Activated naive CD8-positive, alpha-beta T cell treated with anti-CD3 and anti-CD28 coated beads for 36 hours (primary cell): ENCODE results near the gene LYL1. TPM values are rescaled to one million over a fixed set of nuclear protein-coding genes. Genes with fewer than 3 reads are reported as not detected.

Experiments
- DNase-seq: peaks from one replicate; pipeline ENCODE4 v3.0.0; 2021
- H3K27ac Mint-ChIP-seq: one replicate; pipeline ENCODE4 v1.8.0; 2022; ENCODE audit warnings: mild to moderate bottlenecking, moderate library complexity, mixed read lengths
- H3K27me3 Mint-ChIP-seq: one replicate; pipeline ENCODE4 v1.8.0; 2022; ENCODE audit warnings: mild to moderate bottlenecking, mixed read lengths
- H3K36me3 Mint-ChIP-seq: one replicate; pipeline ENCODE4 v1.8.0; 2021; ENCODE audit warnings: mild to moderate bottlenecking, mixed read lengths
- H3K4me1 Mint-ChIP-seq: one replicate; pipeline ENCODE4 v1.8.0; 2021; ENCODE audit warnings: mixed read lengths
- H3K4me3 Mint-ChIP-seq: one replicate; pipeline ENCODE4 v1.8.0; 2022; ENCODE audit warnings: mild to moderate bottlenecking, moderate library complexity, mixed read lengths
- H3K9me3 Mint-ChIP-seq: one replicate; pipeline ENCODE4 v1.8.0; 2022; ENCODE audit warnings: mixed read lengths
- total RNA-seq, 2 experiments: library from RNA; stranded (reverse); gene quantifications; one replicate each; pipeline ENCODE4 v1.2.3, GENCODE V29; 2021

Gene LYL1
- total RNA-seq, 2 experiments from 2014 or later: 2.6 to 2.9 TPM

GRCh38 chr19:13069415-13070359 is 33.0 kb downstream of the LYL1 start:
- no peak overlapping the region for H3K27ac Mint-ChIP-seq
- no peaks in the 10 kb centered on the region for H3K9me3 Mint-ChIP-seq
- no peaks in the 10 kb centered on the region for H3K36me3 Mint-ChIP-seq
- H3K4me3 Mint-ChIP-seq: no peak overlapping the region
- H3K4me1 Mint-ChIP-seq: no peaks in the 10 kb centered on the region
- no peaks in the 10 kb centered on the region for H3K27me3 Mint-ChIP-seq
- no peak for DNase-seq

- Mint-ChIP-seq H3K27me3 (peaks cover 3% of the 10 kb centered on the region), H3K9me3 (no peaks in the 10 kb centered on the region), H3K4me3 (no peak overlapping the region), H3K4me1 (no peaks in the 10 kb centered on the region), H3K36me3 (no peaks in the 10 kb centered on the region), H3K27ac (no peak overlapping the region)
- DNase-seq: no peak
Observed at GRCh38 chr19:13068085-13068846, 34.4 kb downstream of the LYL1 start.

DNA sequence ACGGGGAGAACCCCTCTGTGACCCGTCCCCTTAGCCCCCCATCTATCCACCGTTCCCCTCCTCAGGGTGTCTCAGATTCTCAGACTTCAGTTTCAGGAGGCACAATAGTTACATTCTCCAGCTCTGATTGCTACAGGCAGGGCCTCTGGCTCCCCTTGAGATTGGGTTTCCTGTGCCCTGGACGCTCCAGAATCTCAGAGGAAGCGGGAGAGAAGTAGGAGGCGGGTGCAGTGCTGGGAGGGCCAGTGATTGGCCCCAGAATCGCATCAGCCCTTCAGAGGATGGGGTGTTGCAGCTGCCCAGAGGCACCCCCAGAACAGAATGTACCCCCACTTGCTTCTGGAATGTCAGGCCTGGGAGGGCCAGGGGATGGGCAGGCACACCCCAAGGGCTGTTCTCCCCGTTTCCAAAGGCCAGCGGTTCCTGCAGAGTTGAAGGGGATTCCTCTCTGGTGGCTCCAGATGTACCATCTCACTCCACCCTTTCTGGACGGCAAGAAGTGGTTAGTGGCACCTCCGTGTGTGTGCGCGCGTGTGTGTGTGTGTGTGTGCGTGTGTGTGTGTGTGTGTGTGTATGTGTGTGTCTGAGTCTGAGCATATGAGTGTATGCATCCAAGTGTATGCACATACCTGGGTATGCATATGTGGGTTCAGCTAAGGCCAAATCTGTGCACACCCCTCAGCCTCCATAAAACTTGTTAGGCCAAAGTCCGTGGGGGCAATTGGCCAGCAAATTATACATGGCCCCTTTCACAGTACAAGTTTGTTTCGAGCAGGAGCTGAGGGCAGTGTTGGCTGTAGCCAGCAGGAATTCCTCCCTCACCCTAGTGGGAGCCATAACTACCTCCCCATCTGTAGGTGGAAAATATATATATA is 35.5 kb downstream of the LYL1 start:
- Mint-ChIP-seq H3K9me3 (no peaks in the 10 kb centered on the region), H3K27me3 (peaks cover 9% of the 10 kb centered on the region), H3K27ac (no peak overlapping the region), H3K36me3 (no peaks in the 10 kb centered on the region), H3K4me3 (no peak overlapping the region), H3K4me1 (no peaks in the 10 kb centered on the region)
- DNase-seq: no peak

GRCh38 chr19:13066226-13066625 is 36.4 kb downstream of the LYL1 start:
- H3K4me1 Mint-ChIP-seq: peaks cover 3% of the 10 kb centered on the region

DNA sequence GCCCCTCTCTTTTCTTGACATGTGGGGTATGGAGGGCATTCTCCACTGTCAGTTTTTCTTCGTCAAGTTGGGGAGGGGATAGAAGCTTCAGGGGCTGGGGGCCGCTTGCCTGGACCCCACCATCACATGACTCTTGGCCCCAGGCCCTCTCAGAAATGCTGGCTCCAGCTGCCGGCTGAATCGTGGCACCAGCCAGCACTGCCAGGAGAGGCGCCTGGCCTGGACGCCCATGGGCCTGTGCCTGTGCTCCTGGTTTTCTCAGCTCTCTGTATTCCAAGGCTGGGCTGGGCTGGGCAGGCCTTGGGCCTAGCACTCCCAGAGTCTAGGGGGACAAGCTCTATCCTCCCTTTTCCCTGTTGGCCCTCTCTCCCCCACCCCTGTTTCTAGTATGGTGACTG is 38.6 kb downstream of the LYL1 start:
- Mint-ChIP-seq H3K27ac (no peak overlapping the region), H3K4me1 (peaks cover 8% of the 10 kb centered on the region), H3K4me3 (no peak overlapping the region), H3K36me3 (no peaks in the 10 kb centered on the region), H3K9me3 (no peaks in the 10 kb centered on the region), H3K27me3 (peaks cover 19% of the 10 kb centered on the region)
- no peak for DNase-seq

More at GRCh38 chr19:13066226-13066625, 36.4 kb downstream of the LYL1 start:
- Mint-ChIP-seq H3K9me3 (no peaks in the 10 kb centered on the region), H3K36me3 (no peaks in the 10 kb centered on the region), H3K27me3 (peaks cover 17% of the 10 kb centered on the region), H3K27ac (no peak overlapping the region), H3K4me3 (no peak overlapping the region)
- DNase-seq: no peak

- Mint-ChIP-seq H3K36me3 (no peaks in the 10 kb centered on the region), H3K4me3 (no peak overlapping the region), H3K27ac (no peak overlapping the region), H3K27me3 (peaks cover 19% of the 10 kb centered on the region), H3K9me3 (no peaks in the 10 kb centered on the region), H3K4me1 (peaks cover 8% of the 10 kb centered on the region)
- DNase-seq: no peak
Observed at GRCh38 chr19:13063461-13064091, 39.1 kb downstream of the LYL1 start.

DNA sequence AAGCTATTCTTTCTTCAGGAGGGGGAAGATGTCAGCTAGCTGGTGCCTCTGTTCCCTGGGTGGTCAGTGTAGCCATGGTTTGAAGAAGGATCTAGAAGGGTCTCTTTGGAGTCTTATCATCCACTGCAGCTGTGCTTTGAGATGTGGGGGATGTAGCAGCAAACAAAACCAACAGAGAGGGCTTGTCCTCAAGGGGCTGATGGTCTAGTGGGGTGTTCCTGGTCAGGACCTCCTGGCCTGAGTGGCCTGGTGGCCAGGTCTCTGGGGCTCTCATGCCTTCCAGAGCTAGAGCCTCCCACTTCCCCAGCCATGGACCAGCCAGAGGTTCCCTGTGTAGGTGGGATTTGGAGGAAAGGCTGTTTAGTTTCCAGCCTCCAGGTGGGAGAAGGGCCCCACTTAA is 40.3 kb downstream of the LYL1 start:
- H3K4me1 Mint-ChIP-seq: peaks cover 8% of the 10 kb centered on the region
- no peaks in the 10 kb centered on the region for H3K36me3 Mint-ChIP-seq
- no peak overlapping the region for H3K27ac Mint-ChIP-seq
- DNase-seq: no peak
- no peak overlapping the region for H3K4me3 Mint-ChIP-seq
- no peaks in the 10 kb centered on the region for H3K9me3 Mint-ChIP-seq
- H3K27me3 Mint-ChIP-seq: peaks cover 19% of the 10 kb centered on the region

- peak overlapping the region; percentile 65 for H3K4me3 Mint-ChIP-seq
- H3K9me3 Mint-ChIP-seq: no peaks in the 10 kb centered on the region
- H3K36me3 Mint-ChIP-seq: no peaks in the 10 kb centered on the region
- peak; percentile 78 for DNase-seq
- peaks cover 8% of the 10 kb centered on the region for H3K4me1 Mint-ChIP-seq
- H3K27me3 Mint-ChIP-seq: peaks cover 19% of the 10 kb centered on the region
- no peak overlapping the region for H3K27ac Mint-ChIP-seq
Observed at GRCh38 chr19:13060964-13061927, 41.4 kb downstream of the LYL1 start.

DNA sequence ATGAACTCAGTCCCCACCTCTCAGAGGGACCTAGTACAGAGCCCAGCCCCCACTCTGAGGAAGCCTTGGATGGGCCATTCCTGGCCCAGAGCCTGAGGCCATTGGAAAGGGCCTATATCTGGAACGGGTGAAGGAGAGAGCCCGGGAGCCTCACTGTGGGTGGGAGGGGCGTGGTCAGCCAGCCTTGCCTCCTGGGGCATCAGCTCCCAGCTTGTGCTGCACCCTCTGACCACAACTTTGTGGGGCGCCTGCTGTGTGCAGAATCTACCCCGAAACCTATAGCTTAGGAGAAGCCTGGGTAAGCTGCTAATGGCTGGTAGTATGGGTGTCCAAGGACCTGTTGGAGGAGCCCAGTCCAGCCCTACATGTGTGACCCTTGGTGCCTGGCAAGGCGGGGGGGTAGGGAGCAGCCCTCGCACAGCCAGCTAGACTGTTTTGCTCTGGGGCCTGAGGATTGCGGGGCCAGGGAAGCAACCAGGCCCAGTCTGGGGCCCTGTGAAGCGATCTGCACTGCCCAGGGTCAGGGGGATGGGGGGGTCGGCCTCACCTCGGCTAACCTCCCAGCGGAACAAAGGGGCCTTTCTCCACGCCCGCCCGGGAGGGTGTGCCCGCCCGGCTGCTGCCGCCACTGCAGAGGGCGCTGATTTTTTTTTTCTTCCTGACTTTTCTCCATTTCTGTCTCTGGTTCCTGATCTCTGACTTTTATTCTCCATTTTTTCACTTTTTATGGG is 42.3 kb downstream of the LYL1 start:
- Mint-ChIP-seq H3K36me3 (no peaks in the 10 kb centered on the region), H3K4me1 (peaks cover 8% of the 10 kb centered on the region)

DNA sequence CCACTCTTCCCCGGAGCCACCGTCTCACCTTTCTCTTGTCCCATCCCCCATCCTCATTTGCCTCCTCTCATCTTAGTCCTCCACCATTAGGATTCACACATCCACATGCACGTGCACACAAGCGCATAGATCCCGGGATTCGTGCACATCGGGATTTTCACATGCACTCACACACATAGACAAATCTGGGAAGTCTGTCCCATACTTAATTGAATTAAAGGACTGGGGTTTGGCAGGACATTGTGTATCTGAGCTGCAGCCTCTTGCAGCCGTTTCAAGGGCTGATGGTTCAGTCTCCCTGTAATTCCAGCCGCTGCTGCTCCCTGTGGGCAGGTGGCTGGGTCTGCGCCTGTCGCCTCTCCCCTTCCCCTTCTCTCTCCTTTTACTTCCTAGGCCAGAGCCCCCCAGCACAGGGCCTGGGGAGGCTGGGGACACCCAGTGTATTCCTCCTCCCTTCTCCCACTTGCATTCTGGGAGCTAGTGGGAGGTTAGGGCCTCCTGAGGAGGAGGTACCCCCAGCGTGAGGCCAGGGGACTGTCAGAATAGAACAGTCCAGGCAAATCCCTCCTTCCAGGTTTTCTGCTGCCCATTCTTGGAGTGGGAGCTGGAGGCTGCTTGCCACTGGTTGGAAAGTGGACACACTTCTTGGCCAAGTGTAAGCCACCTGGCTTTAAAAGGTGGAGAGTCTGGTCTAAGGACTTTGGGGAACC is 43.6 kb downstream of the LYL1 start:
- DNase-seq: no peak
- Mint-ChIP-seq H3K36me3 (no peaks in the 10 kb centered on the region), H3K9me3 (no peaks in the 10 kb centered on the region), H3K4me1 (peaks cover 8% of the 10 kb centered on the region), H3K27ac (no peak overlapping the region), H3K27me3 (peaks cover 23% of the 10 kb centered on the region), H3K4me3 (no peak overlapping the region)

More for the DNA sequence above, 42.3 kb downstream of the LYL1 start:
- Mint-ChIP-seq H3K9me3 (no peaks in the 10 kb centered on the region), H3K27me3 (peaks cover 23% of the 10 kb centered on the region), H3K27ac (no peak overlapping the region), H3K4me3 (peak overlapping the region; percentile 65)
- DNase-seq: no peak

GRCh38 chr19:13057744-13058143 is 44.9 kb downstream of the LYL1 start:
- no peak overlapping the region for H3K4me3 Mint-ChIP-seq
- no peaks in the 10 kb centered on the region for H3K9me3 Mint-ChIP-seq
- H3K27me3 Mint-ChIP-seq: peaks cover 18% of the 10 kb centered on the region
- peaks cover 8% of the 10 kb centered on the region for H3K4me1 Mint-ChIP-seq
- H3K27ac Mint-ChIP-seq: no peak overlapping the region
- DNase-seq: no peak
- H3K36me3 Mint-ChIP-seq: no peaks in the 10 kb centered on the region

DNA sequence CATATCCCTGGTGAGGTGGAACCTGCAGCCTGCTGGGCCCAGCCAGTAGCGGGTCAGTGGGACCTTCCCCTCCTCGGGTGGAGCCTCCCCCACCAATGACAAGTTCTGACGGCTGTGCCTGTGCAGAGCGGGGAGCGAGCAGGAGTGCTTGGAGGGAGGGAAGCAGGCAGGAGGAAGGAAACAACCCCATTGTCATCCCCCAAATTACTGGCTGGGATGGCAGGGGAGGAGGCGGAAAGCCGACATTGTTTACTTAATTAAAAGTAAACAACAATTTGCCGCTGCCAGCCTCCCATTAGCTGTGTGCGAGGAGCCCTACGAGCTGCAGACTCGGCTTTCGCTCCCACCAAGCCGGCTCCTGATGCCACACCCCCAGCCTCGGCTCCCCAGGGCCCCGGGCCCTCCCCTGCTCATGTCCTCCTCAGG is 45.5 kb downstream of the LYL1 start:
- no peak overlapping the region for H3K4me3 Mint-ChIP-seq
- H3K36me3 Mint-ChIP-seq: no peaks in the 10 kb centered on the region
- peaks cover 14% of the 10 kb centered on the region for H3K27me3 Mint-ChIP-seq
- no peak for DNase-seq
- H3K27ac Mint-ChIP-seq: no peak overlapping the region
- H3K9me3 Mint-ChIP-seq: no peaks in the 10 kb centered on the region
- H3K4me1 Mint-ChIP-seq: peaks cover 8% of the 10 kb centered on the region
